ENCODE measurements around the gene SAFB.

SAFB gene

GRCh38 chr19:5703819-5704818 is 81.2 kb downstream of the SAFB start:
- Histone ChIP-seq H3K4me1 (no peaks in the 10 kb centered on the region), H3K27me3 (ENCODE audit: control insufficient read depth, insufficient read depth, low read length) (no peaks in the 10 kb centered on the region), H3K9ac (no peak overlapping the region), H3K36me3 (ENCODE audit: control insufficient read depth, insufficient read depth, low read length) (no peaks in the 10 kb centered on the region), H3K27ac (no peak overlapping the region), H3K4me2 (ENCODE audit: low read length) (no peak overlapping the region), H2AFZ (no peak overlapping the region), H3K4me3 (ENCODE audit: low read depth, low read length) (no peak overlapping the region), H3K9me3 (ENCODE audit: control insufficient read depth, low read length) (no peaks in the 10 kb centered on the region), H3K79me2 (peaks cover 11% of the 10 kb centered on the region)
- TF ChIP-seq CTCF (IDR thresholded peaks at IDR 0.05), result no peak

- Histone ChIP-seq H3K4me3 (ENCODE audit: low read depth, low read length) (no peak overlapping the region), H3K4me2 (ENCODE audit: low read length) (no peak overlapping the region), H3K79me2 (peaks cover 9% of the 10 kb centered on the region), H3K27ac (no peak overlapping the region), H3K9me3 (ENCODE audit: control insufficient read depth, low read length) (no peaks in the 10 kb centered on the region), H3K36me3 (ENCODE audit: control insufficient read depth, insufficient read depth, low read length) (no peaks in the 10 kb centered on the region), H3K4me1 (no peaks in the 10 kb centered on the region), H3K27me3 (ENCODE audit: control insufficient read depth, insufficient read depth, low read length) (no peaks in the 10 kb centered on the region), H3K9ac (no peak overlapping the region), H2AFZ (no peak overlapping the region)
- TF ChIP-seq CTCF (IDR thresholded peaks at IDR 0.05), result no peak
These were observed 82.7 kb downstream of the SAFB start for GRCh38 chr19:5705552-5705951.

- Histone ChIP-seq H3K4me3 (ENCODE audit: low read depth, low read length) (no peak overlapping the region), H3K9me3 (ENCODE audit: control insufficient read depth, low read length) (no peaks in the 10 kb centered on the region), H3K36me3 (ENCODE audit: control insufficient read depth, insufficient read depth, low read length) (no peaks in the 10 kb centered on the region), H3K4me2 (ENCODE audit: low read length) (no peak overlapping the region), H2AFZ (no peak overlapping the region), H3K27me3 (ENCODE audit: control insufficient read depth, insufficient read depth, low read length) (no peaks in the 10 kb centered on the region), H3K79me2 (peaks cover 7% of the 10 kb centered on the region), H3K4me1 (no peaks in the 10 kb centered on the region), H3K9ac (no peak overlapping the region), H3K27ac (no peak overlapping the region)
- TF ChIP-seq CTCF (IDR thresholded peaks at IDR 0.05), result no peak
These were observed 84.1 kb downstream of the SAFB start for GRCh38 chr19:5706876-5707573.

GRCh38 chr19:5707576-5708575 is 85.0 kb downstream of the SAFB start:
- H3K79me2 ChIP-seq, result peaks cover 9% of the 10 kb centered on the region
- no peak overlapping the region for H2AFZ ChIP-seq

More at GRCh38 chr19:5707576-5708575, 85.0 kb downstream of the SAFB start:
- Histone ChIP-seq H3K27ac (no peak overlapping the region), H3K4me3 (ENCODE audit: low read depth, low read length) (no peak overlapping the region), H3K4me2 (ENCODE audit: low read length) (no peak overlapping the region), H3K9me3 (ENCODE audit: control insufficient read depth, low read length) (no peaks in the 10 kb centered on the region), H3K36me3 (ENCODE audit: control insufficient read depth, insufficient read depth, low read length) (no peaks in the 10 kb centered on the region), H3K9ac (no peak overlapping the region), H3K4me1 (no peaks in the 10 kb centered on the region), H3K27me3 (ENCODE audit: control insufficient read depth, insufficient read depth, low read length) (no peaks in the 10 kb centered on the region)
- TF ChIP-seq CTCF (IDR thresholded peaks at IDR 0.05), result no peak
